H1 (cell line): ENCODE results near the gene NCK2. TPM values are rescaled to one million over a fixed set of nuclear protein-coding genes. Genes with fewer than 3 reads are reported as not detected.

ENCODE experiments used
- CTCF ChIA-PET: fragments of 300-600 bp; sonication (Branson Sonifier 250); formaldehyde crosslinking; loops from one replicate; lab custom pipeline; 2021; ENCODE audit not compliant: partially characterized antibody; lab: Charles Lee
- POLR2A ChIA-PET: fragments of 300-600 bp; sonication (Branson Sonifier 250); formaldehyde crosslinking; loops from one replicate; lab custom pipeline; 2021; ENCODE audit warnings: inconsistent platforms; ENCODE audit not compliant: partially characterized antibody; lab: Charles Lee
- DNase-seq, 2 experiments: peaks; one replicate each; pipeline versions ENCODE4 v3.0.0 to v3.0.0-alpha.2; 2010 to 2022; ENCODE audit warnings: low spot score in 2 of 2, low read depth in 1 of 2, mixed read lengths in 1 of 2
- FAIRE-seq: peaks from 2 replicates; lab custom pipeline; 2011; peaks lifted over from hg19 to GRCh38; lab: Jason Lieb, UNC
- H2AFZ ChIP-seq: 2 replicates; pipeline ENCODE4 v1.8.1; 2012; ENCODE audit warnings: low read length, inconsistent platforms
- H2AK5ac ChIP-seq: 2 replicates; pipeline ENCODE4 v1.6.1; 2013; ENCODE audit warnings: low read depth, low read length
- H2BK120ac ChIP-seq: replicated peaks from 2 replicates; pipeline ENCODE3; 2013; ENCODE audit warnings: low read depth, low read length, inconsistent platforms
- H2BK12ac ChIP-seq: 2 replicates; pipeline ENCODE4 v1.6.1; 2013; ENCODE audit warnings: low read depth, low read length
- H2BK15ac ChIP-seq: 2 replicates; pipeline ENCODE4 v1.6.1; 2013; ENCODE audit warnings: low read length
- H2BK20ac ChIP-seq: 2 replicates; pipeline ENCODE4 v1.6.1; 2013; ENCODE audit warnings: low read length
- H2BK5ac ChIP-seq: 2 replicates; pipeline ENCODE4 v1.6.1; 2013; ENCODE audit warnings: low read depth, low read length
- H3K14ac ChIP-seq: 2 replicates; pipeline ENCODE4 v1.6.1; 2013; ENCODE audit warnings: inconsistent platforms; ENCODE audit not compliant: insufficient read length
- H3K18ac ChIP-seq: 2 replicates; pipeline ENCODE4 v1.6.1; 2013; ENCODE audit warnings: low read length; ENCODE audit errors: extremely low read depth
- H3K23ac ChIP-seq: 2 replicates; pipeline ENCODE4 v1.6.1; 2013; ENCODE audit warnings: inconsistent platforms; ENCODE audit not compliant: insufficient read length
- H3K23me2 ChIP-seq: 2 replicates; pipeline ENCODE4 v1.6.1; 2013; ENCODE audit warnings: low read depth, low read length
- H3K27ac ChIP-seq: 2 replicates; pipeline ENCODE4 v1.6.1; 2011; ENCODE audit warnings: low read depth, low read length, inconsistent platforms
- H3K27me3 ChIP-seq, 4 experiments: replicated peaks in 1 of 4; 1 replicate in 1 of 4; 2 replicates in 3 of 4; pipeline versions ENCODE4 v1.6.1 to v1.8.1; 2011 to 2013; ENCODE audit warnings: low read length in 3 of 4, mild to moderate bottlenecking in 3 of 4, inconsistent platforms in 2 of 4, mixed read lengths in 2 of 4, moderate library complexity in 1 of 4; ENCODE audit not compliant: control insufficient read depth in 3 of 4, insufficient read depth in 3 of 4; ENCODE audit errors: extremely low read depth in 1 of 4
- H3K36me3 ChIP-seq, 4 experiments: 2 replicates each; pipeline versions ENCODE4 v1.6.1 to v1.8.1; 2011 to 2013; ENCODE audit warnings: mild to moderate bottlenecking in 4 of 4, low read length in 3 of 4, moderate library complexity in 2 of 4, control low read depth in 1 of 4, inconsistent platforms in 1 of 4; ENCODE audit not compliant: insufficient read depth in 4 of 4, control insufficient read depth in 2 of 4
- H3K4ac ChIP-seq: replicated peaks from 2 replicates; pipeline ENCODE3; 2013; ENCODE audit warnings: low read length, low read depth, mixed read lengths, inconsistent platforms; ENCODE audit not compliant: insufficient read length
- H3K4me1 ChIP-seq, 4 experiments: replicated peaks in 1 of 4; 1 replicate in 1 of 4; 2 replicates in 3 of 4; pipeline versions ENCODE4 v1.6.1 to v1.8.1; 2011 to 2013; ENCODE audit warnings: low read length in 3 of 4, inconsistent platforms in 2 of 4, mixed read lengths in 1 of 4; ENCODE audit not compliant: insufficient read depth in 4 of 4, control insufficient read depth in 3 of 4
- H3K4me2 ChIP-seq, 2 experiments: 2 replicates each; pipeline versions ENCODE4 v1.6.1 to v1.8.1; 2011 to 2013; ENCODE audit warnings: low read depth in 2 of 2, low read length in 2 of 2, control low read depth in 1 of 2, inconsistent platforms in 1 of 2, mild to moderate bottlenecking in 1 of 2; ENCODE audit not compliant: insufficient read depth in 1 of 2
- H3K4me3 ChIP-seq, 4 experiments: fragments of 200-600, 300-600 bp in 1 of 4; sonication (generic), shearing (Covaris generic), sonication (Bioruptor Twin) in 1 of 4; 2 replicates each; pipeline versions ENCODE4 v1.5.1 to v1.8.1; 2011 to 2016; ENCODE audit warnings: low read length in 4 of 4, low read depth in 3 of 4, control low read depth in 2 of 4, inconsistent platforms in 2 of 4, mild to moderate bottlenecking in 2 of 4, mixed read lengths in 1 of 4, moderate library complexity in 1 of 4; ENCODE audit not compliant: insufficient read depth in 2 of 4; ENCODE audit errors: extremely low read depth in 1 of 4
- H3K56ac ChIP-seq: replicated peaks from 2 replicates; pipeline ENCODE3; 2013; ENCODE audit warnings: low read depth, mild to moderate bottlenecking, mixed read lengths, low read length, inconsistent platforms; ENCODE audit not compliant: insufficient read length
- H3K79me1 ChIP-seq: 2 replicates; pipeline ENCODE4 v1.6.1; 2013; ENCODE audit warnings: low read depth, low read length, control low read depth
- H3K79me2 ChIP-seq, 2 experiments: 2 replicates each; pipeline versions ENCODE4 v1.6.1 to v1.8.1; 2012 to 2013; ENCODE audit warnings: low read length in 2 of 2, mild to moderate bottlenecking in 2 of 2, inconsistent platforms in 1 of 2; ENCODE audit not compliant: insufficient read depth in 2 of 2, control insufficient read depth in 1 of 2
- H3K9ac ChIP-seq, 4 experiments: replicated peaks in 1 of 4; 1 replicate in 1 of 4; 2 replicates in 3 of 4; pipeline versions ENCODE4 v1.6.1 to v1.8.1; 2011 to 2013; ENCODE audit warnings: low read depth in 3 of 4, low read length in 3 of 4, control low read depth in 2 of 4, mild to moderate bottlenecking in 2 of 4, moderate library complexity in 2 of 4, inconsistent platforms in 1 of 4; ENCODE audit errors: extremely low read depth in 1 of 4
- H3K9me3 ChIP-seq, 2 experiments: 2 replicates each; pipeline versions ENCODE4 v1.6.1 to v1.8.1; 2012 to 2013; ENCODE audit warnings: mild to moderate bottlenecking in 2 of 2, moderate library complexity in 2 of 2, control low read depth in 1 of 2, inconsistent platforms in 1 of 2, low read depth in 1 of 2, low read length in 1 of 2, mixed read lengths in 1 of 2; ENCODE audit not compliant: insufficient read depth in 2 of 2
- H4K20me1 ChIP-seq, 2 experiments: replicated peaks in 1 of 2; 2 replicates each; pipeline versions ENCODE3 to v1.8.1; 2011 to 2013; ENCODE audit warnings: inconsistent platforms in 2 of 2, low read length in 2 of 2, mild to moderate bottlenecking in 1 of 2; ENCODE audit not compliant: insufficient read depth in 2 of 2, control insufficient read depth in 1 of 2
- H4K5ac ChIP-seq: 2 replicates; pipeline ENCODE4 v1.6.1; 2013; ENCODE audit warnings: low read length, low read depth, mixed read lengths, inconsistent platforms; ENCODE audit not compliant: insufficient read length
- H4K8ac ChIP-seq: 2 replicates; pipeline ENCODE4 v1.8.0; 2013; ENCODE audit warnings: mild to moderate bottlenecking, moderate library complexity, low read length, inconsistent platforms; ENCODE audit not compliant: insufficient read depth; ENCODE audit errors: extremely low read depth
- H4K91ac ChIP-seq: replicated peaks from 2 replicates; pipeline ENCODE3; 2013; ENCODE audit warnings: low read length, mixed read lengths, inconsistent platforms; ENCODE audit not compliant: insufficient read length
- HDAC6 ChIP-seq: IDR thresholded peaks from one replicate; pipeline ENCODE4 v1.7.1; 2012; ENCODE audit warnings: low read depth, mild to moderate bottlenecking, inconsistent platforms, low read length, moderate library complexity
- RAD21 ChIP-seq, 2 experiments: IDR thresholded peaks in 1 of 2; conservative IDR thresholded peaks in 1 of 2; 2 replicates each; pipeline ENCODE4 v1.6.1; 2011; ENCODE audit warnings: low read depth in 2 of 2, low read length in 2 of 2, improper control_type of control experiment in 1 of 2, inconsistent platforms in 1 of 2, mild to moderate bottlenecking in 1 of 2, moderate library complexity in 1 of 2
- WGBS, 2 experiments: shearing (Covaris generic) in 1 of 2; methylation state at CpG; one replicate each; pipeline versions ENCODE4 v1.1.6 to v1.1.7; 2013 to 2015; ENCODE audit warnings: low lambda C conversion rate in 2 of 2, mixed read lengths in 2 of 2, inconsistent platforms in 1 of 2, low coverage in 1 of 2, missing lambda C conversion rate in 1 of 2; ENCODE audit not compliant: insufficient replicate concordance in 2 of 2, insufficient coverage in 1 of 2, insufficient read length in 1 of 2; ENCODE audit errors: extremely low coverage in 1 of 2, missing lambda C conversion rate in 1 of 2; 5-methylcytosine and 5-hydroxymethylcytosine counted together
- polyA plus RNA-seq, 7 experiments: library from polyadenylated mRNA; depleted of rRNA in 3 of 7; stranded (reverse) in 5 of 7; unstranded in 2 of 7; fragments of >200 nt in 5 of 7; fragments of 200-250 nt in 2 of 7; gene quantifications; 1 replicate in 5 of 7; 2 replicates in 1 of 7; 4 replicates in 1 of 7; pipeline versions ENCODE4 v1.2.1 to v1.2.3, GENCODE V29; 2011 to 2013; ENCODE audit warnings: missing spikeins in 2 of 7, mixed read lengths in 2 of 7
- total RNA-seq: library from RNA; stranded (reverse); fragmentation: NEBNext Ultra II Directional; extraction: Animal tissue kit (Norgen Biotek cat#: 25700); gene quantifications from 2 replicates; pipeline ENCODE4 v1.2.1, GENCODE V29; 2021
- TF ChIP-seq, protein P1 (sequence below), 3 experiments: IDR thresholded peaks; 1 replicate in 2 of 3; 2 replicates in 1 of 3; pipeline versions ENCODE4 v1.5.1 to v1.6.1; 2011; ENCODE audit warnings: low read length in 3 of 3, mild to moderate bottlenecking in 3 of 3, inconsistent platforms in 2 of 3, low read depth in 1 of 3, moderate library complexity in 1 of 3; ENCODE audit not compliant: insufficient read depth in 1 of 3; ENCODE audit errors: control extremely low read depth in 1 of 3

NCK2 gene
- total and polyA plus RNA-seq, 2 of the 8 experiments (the other 6 are each of a cell fraction or from before 2014, with no cell fraction given): 30.3 to 65.7 TPM

DNA sequence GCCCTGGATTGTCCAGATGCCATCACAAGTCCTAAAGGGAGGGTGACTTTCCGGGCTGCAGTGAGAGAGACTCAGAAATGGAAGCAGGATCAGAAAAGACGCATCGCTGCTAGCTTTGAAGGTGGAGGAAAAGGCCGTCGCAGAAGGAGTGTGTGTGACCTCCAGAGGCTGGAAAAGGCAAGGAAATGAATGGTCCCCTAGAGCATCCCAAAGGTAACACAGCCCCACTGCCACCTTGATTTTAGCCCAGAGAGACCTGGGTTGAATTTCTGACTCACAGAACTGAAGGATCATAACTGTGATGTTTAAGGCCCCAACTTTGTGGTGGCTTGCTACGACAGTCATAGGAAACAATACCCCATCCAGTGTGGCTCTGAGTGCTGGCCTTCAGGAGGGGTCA, 8.6 kb upstream of the NCK2 start:
- 80% methylated on average over 6 of the region's 6 CpGs; no CpG with 5 or more reads in 1 of the 2 experiments for WGBS, 2 experiments

More for the DNA sequence above, 8.6 kb upstream of the NCK2 start:
- Histone ChIP-seq H2BK120ac (no peak overlapping the region), H3K27ac (no peak overlapping the region), H2AFZ (no peak overlapping the region), H4K20me1 (no peaks in the 10 kb centered on the region), H3K9ac (no peak overlapping the region), H3K56ac (no peak overlapping the region), H3K18ac (no peak overlapping the region), H2BK5ac (no peak overlapping the region), H3K9me3 (no peaks in the 10 kb centered on the region), H3K27me3 (no peaks in the 10 kb centered on the region), H3K79me1 (no peaks in the 10 kb centered on the region), H4K91ac (no peak overlapping the region), H2BK12ac (no peak overlapping the region), H3K23ac (no peak overlapping the region), H3K4me2 (no peak overlapping the region), H2BK20ac (no peak overlapping the region), H3K4ac (no peak overlapping the region), H3K14ac (no peak overlapping the region), H3K79me2 (no peaks in the 10 kb centered on the region), H4K8ac (no peak overlapping the region), H4K5ac (no peak overlapping the region), H3K4me3 (no peak overlapping the region), H3K36me3 (no peaks in the 10 kb centered on the region), H2AK5ac (no peak overlapping the region), H2BK15ac (no peak overlapping the region), H3K4me1 (peaks cover 0 to 3% (median 0%) of the 10 kb centered on the region in 4 experiments; a peak in 2 of 7 replicates), H3K23me2 (no peaks in the 10 kb centered on the region)
- FAIRE-seq (peak; percentile 36), DNase-seq (no peak)
- TF ChIP-seq, protein P1, sequence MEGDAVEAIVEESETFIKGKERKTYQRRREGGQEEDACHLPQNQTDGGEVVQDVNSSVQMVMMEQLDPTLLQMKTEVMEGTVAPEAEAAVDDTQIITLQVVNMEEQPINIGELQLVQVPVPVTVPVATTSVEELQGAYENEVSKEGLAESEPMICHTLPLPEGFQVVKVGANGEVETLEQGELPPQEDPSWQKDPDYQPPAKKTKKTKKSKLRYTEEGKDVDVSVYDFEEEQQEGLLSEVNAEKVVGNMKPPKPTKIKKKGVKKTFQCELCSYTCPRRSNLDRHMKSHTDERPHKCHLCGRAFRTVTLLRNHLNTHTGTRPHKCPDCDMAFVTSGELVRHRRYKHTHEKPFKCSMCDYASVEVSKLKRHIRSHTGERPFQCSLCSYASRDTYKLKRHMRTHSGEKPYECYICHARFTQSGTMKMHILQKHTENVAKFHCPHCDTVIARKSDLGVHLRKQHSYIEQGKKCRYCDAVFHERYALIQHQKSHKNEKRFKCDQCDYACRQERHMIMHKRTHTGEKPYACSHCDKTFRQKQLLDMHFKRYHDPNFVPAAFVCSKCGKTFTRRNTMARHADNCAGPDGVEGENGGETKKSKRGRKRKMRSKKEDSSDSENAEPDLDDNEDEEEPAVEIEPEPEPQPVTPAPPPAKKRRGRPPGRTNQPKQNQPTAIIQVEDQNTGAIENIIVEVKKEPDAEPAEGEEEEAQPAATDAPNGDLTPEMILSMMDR (IDR thresholded peaks at IDR 0.05; ENCODE audit: control extremely low read depth in 1 of 3, insufficient read depth in 1 of 3, low read depth in 1 of 3, low read length in 3 of 3): peak; percentile 13 to 83 (median 48)
- TF ChIP-seq HDAC6: no peak
- TF ChIP-seq RAD21 (IDR thresholded peaks at IDR 0.05 in 1 of 2, conservative IDR thresholded peaks at IDR 0.05 in 1 of 2; ENCODE audit: low read depth in 2 of 2, low read length in 2 of 2): peak; percentile 42 to 58
- ChIA-PET CTCF (interaction anchor here (1.0 kb wide), 1 partner anchor 139 kb away, joined by 4 read pairs; no protein-coding TSS in a partner anchor), POLR2A (interaction anchor here (0.6 kb wide), 1 partner anchor 204 kb away, joined by 4 read pairs; no protein-coding TSS in a partner anchor)
